Left hindlimb (tissue), 1 donor: Measurements from ENCODE around the gene HES2.
"Not testable (repeated sequence)": the region's sequence is repeated elsewhere in the genome, so short reads cannot be mapped to it uniquely, and the experiment has no call there.

Experiments
- DNase-seq: peaks from one replicate; pipeline ENCODE4 v3.0.0-alpha.2; 2018

Gene HES2, protein sequence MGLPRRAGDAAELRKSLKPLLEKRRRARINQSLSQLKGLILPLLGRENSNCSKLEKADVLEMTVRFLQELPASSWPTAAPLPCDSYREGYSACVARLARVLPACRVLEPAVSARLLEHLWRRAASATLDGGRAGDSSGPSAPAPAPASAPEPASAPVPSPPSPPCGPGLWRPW

DNA sequence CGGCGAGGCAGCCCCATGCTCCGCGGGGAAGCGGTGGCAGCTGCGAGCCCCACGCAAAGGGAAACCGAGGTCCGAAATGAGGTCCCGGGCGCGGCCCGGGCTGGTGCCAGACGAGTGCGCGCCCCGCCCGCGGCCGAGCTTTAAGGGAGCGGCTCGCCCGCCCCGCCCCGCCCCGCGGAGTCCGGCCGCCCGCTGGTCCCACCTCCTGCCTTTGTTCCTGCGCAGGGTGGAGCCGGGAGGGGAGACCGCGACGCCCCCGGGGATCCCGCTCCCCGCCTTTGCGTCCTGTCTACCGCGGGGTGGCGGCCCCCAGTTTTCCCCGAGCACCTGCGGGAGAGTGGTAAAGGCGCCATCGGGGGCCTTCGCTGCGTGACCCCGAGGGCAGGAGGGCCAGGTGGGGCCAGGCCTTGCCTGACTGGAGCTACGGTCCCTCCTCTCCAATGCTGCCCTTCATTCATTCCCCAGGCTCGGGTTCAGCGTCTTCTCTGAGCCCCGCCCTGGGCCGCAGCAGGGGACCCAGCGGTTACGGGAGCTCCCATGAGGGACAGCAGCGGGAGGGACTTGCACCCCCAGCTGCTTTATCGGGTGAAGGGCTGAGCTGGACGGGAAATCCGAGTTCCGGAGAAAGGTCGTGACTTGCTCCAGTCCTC, at the start of gene HES2:
Gene HES2, minus strand, starts transcription at position 116 of the 650 bp plus-strand sequence. Its CDS starts 99 bp downstream, at position 17.
- DNase-seq = no peak

- DNase-seq = no peak
Measured at GRCh38 chr1:6468729-6469461, 49.2 kb upstream of the HES2 start.

GRCh38 chr1:6467744-6468688, 48.3 kb upstream of the HES2 start:
- no peak for DNase-seq

GRCh38 chr1:6467224-6467623, 47.5 kb upstream of the HES2 start:
- DNase-seq = no peak

DNA sequence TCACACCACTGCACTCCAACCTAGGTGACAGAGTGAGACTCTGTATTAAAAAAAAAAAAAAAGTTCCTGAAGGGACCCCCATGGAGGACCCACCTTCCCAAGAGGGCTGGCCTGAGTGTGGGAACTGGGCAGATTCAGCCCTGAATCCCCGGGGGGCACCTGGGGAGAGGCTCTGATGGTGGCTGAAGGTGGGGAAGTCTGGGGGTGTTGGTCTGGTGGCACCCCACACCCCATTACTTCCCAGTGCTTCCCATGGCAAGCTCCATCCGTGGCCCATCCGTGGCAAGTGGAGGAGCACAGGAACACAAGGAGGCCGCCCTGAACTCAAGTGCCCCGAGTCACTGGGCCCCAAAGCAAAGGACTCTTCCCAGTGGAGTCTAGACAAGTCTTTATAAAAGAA, 47.0 kb upstream of the HES2 start:
- no peak for DNase-seq

- DNase-seq = no peak
Measured at GRCh38 chr1:6466023-6466422, 46.3 kb upstream of the HES2 start, which contains the start of gene TNFRSF25. Gene TNFRSF25, minus strand, starts transcription at chr1:6466173. Its CDS starts 66 bp downstream, at chr1:6466107.

GRCh38 chr1:6465461-6466005, 45.8 kb upstream of the HES2 start:
- no peak for DNase-seq

GRCh38 chr1:6464915-6465314, 45.2 kb upstream of the HES2 start:
- no peak for DNase-seq

- no peak for DNase-seq
Measured at GRCh38 chr1:6464514-6464836, 44.8 kb upstream of the HES2 start.

DNA sequence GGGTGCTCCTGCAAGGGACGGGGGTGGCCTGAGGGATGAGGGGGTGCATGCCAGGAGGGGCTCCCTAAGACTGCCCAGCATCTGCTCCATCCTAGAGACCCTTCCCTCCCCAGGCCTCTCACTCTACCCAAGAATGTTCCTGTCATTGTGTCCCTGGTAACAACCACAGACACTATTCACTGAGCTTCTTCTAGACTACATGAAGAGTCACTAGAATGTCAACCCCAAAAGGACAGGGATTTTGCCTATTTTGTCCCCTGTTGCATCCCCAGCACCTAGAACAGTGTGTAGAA, 43.3 kb upstream of the HES2 start:
- no peak for DNase-seq

DNA sequence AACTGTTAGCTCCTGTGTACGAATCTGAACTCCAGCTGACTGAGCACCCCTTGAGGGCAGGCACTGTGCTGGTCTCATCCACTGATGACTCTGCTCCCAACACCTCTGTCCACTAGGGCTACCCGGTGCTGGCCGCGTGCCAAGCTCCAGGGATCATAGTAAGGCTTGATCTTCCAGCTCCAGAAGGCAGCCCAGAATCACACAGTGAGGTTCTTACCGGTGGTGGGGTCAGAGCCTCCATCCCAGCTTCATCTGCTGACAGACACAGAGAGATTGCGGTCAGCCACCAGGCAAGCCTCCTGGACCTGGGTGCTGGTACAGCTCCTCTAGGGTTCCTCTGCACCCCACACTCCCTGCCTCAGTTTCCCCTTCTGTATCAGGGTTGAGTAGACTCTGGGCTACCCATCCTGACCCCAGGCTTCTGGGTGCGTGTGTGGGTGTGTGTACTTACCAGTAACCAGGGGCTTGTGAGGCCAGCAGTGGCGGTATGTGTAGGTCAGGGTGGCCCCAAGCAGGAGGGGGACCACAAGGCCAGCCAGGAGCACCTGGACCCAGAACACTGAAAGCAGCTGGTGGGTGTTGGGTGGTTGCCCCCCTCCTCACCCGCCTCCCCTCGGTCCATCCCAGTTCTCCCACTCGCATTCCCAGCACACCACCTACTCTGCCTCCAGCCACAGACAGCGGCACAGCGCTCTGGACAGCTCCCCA, 42.8 kb upstream of the HES2 start:
- no peak for DNase-seq

- DNase-seq = no peak
Measured at GRCh38 chr1:6461538-6462411, 42.1 kb upstream of the HES2 start.

GRCh38 chr1:6461051-6461530, 41.4 kb upstream of the HES2 start:
- DNase-seq = no peak

DNA sequence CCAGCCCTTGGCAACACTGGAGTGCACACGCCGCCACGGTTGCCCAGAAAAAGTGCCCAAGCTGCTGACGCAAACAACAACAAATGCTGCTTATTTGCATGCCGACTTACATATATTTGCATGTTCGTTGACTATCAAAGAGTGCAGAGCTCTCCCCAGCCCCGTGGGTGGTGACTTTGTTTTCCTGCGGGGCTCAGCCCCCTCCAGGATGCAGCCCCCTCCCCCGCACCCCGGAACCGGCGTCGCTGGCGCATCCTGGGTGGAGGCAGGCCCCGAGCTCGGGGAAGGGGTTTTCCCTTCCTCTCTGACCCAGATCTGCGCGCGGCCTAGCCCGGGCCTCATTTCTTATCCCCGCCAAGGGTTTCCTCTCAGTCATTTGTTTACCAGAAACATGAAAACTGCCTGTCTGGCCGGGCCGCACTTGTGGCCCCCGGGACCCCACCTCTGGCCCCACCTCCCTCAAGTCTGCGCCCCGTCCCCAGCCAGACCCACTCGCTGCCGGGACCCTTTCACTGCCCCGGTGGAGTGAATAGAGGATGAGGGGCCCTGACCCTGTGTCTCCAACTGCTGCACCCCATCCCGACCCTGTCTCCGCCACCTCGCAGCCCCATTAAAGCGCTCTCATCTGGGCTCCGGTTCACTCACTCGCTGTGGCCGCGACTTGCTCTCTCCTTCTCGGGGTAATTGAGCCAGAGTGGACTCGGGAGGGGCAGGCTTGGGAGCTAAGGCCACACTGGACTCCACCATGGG, 40.8 kb upstream of the HES2 start:
- DNase-seq = no peak

GRCh38 chr1:6459850-6460265, 40.1 kb upstream of the HES2 start:
- DNase-seq = no peak

GRCh38 chr1:6456800-6457466, 37.2 kb upstream of the HES2 start:
- DNase-seq = no peak

DNA sequence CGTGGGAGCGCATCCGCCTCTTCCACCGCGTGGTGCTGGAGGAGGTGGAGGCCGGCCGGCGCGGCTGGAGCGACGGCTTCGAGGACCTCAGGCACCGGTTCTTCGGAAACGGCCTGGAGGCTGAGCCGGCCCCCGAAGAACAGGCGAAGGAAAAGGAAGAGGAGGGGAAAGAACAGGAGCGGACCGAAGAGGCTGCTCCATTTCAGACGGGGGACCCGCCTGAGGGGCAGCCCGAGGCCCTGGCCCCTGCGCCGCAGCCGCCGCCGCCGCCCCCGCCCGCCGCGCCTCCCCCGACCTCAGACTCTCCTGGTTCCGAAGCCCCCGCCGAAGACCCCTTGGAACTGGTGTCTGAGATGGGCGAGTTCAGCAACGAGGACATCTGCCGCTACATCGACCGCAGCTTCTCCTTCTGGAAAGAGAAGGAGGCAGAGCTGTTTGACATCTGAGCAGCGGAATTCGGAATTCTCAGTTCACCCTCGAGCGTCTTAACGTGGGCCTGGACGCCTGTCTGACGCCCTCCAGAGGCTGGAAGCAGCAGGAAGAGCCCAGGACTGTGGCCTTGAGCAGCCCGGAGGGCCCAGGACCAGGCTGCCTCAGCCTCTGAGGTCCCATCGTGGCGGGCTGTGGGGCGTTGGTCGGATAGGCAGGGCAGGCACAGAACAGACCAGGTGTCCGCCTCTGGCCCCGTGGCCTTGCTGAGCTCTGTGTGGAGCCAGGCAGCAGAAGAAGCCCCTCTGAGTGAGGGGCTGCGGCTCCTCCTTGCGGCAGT, 36.2 kb upstream of the HES2 start:
- DNase-seq = not testable (repeated sequence)

- no peak for DNase-seq
Measured at GRCh38 chr1:6454856-6455751, 35.4 kb upstream of the HES2 start.
